HEK293 (cell line): Measurements from ENCODE around the gene ZNF708.

ENCODE experiments used
- CTCF ChIP-seq: fragments of 450-650 bp; formaldehyde crosslinking; IDR thresholded peaks from 2 replicates; pipeline ENCODE4 v1.5.1; 2016; ENCODE audit warnings: missing biosample characterization, missing genetic modification characterization
- KLF8 ChIP-seq: fragments of 450-650 bp; formaldehyde crosslinking; IDR thresholded peaks from 2 replicates; pipeline ENCODE4 v1.5.1; 2016; ENCODE audit warnings: missing biosample characterization, missing genetic modification characterization
- ZNF121 ChIP-seq: fragments of 450-650 bp; formaldehyde crosslinking; IDR thresholded peaks from 2 replicates; pipeline ENCODE4 v1.5.1; 2016; ENCODE audit warnings: missing biosample characterization, missing genetic modification characterization
- ZNF561 ChIP-seq: fragments of 450-650 bp; IDR thresholded peaks from 2 replicates; pipeline ENCODE4 v1.5.1; 2018; ENCODE audit warnings: missing biosample characterization, missing genetic modification characterization, borderline replicate concordance
- ZNF654 ChIP-seq: fragments of 450-650 bp; formaldehyde crosslinking; IDR thresholded peaks from 2 replicates; pipeline ENCODE4 v1.5.1; 2016; ENCODE audit warnings: low read depth, missing biosample characterization, missing genetic modification characterization

GRCh38 chr19:21308773-21309172 is 20.4 kb downstream of the ZNF708 start:
- TF ChIP-seq ZNF654 (tag by site-specific recombination) (no peak), CTCF (tag by site-specific recombination) (no peak), KLF8 (tag by site-specific recombination) (no peak), ZNF561 (tag by site-specific recombination) (no peak), ZNF121 (tag by site-specific recombination) (no peak)
